Heart left ventricle (tissue), 16 donors: ENCODE results near the gene ANKRD33. TPM values are rescaled to one million over a fixed set of nuclear protein-coding genes. Genes with fewer than 3 reads are reported as not detected.

Source experiments
- ATAC-seq, 4 donors: fragments of 200-7000 bp; cut with Tn5 transposase; one replicate each; pipeline ENCODE4 v1.9.1; 2020 to 2022; ENCODE audit warnings: moderate library complexity in 4 of 4, mild to moderate bottlenecking in 3 of 4, moderate number of reproducible peaks in 1 of 4
- DNase-seq, 5 donors: peaks; one replicate each; pipeline ENCODE4 v3.0.0-alpha.2; 2020
- H3K27ac ChIP-seq, 12 donors: fragments of 200-600 bp; sonication (generic) in 4 of 12; one replicate each; pipeline versions ENCODE4 v1.5.0 to v1.8.0; 2016 to 2022; ENCODE audit warnings: mild to moderate bottlenecking in 2 of 12
- H3K27me3 ChIP-seq, 9 donors: fragments of 200-600 bp; sonication (generic) in 2 of 9; one replicate each; pipeline versions ENCODE4 v1.5.1 to v1.8.0; 2016 to 2022; ENCODE audit warnings: mild to moderate bottlenecking in 3 of 9
- H3K36me3 ChIP-seq, 9 donors: fragments of 200-600 bp; sonication (generic) in 2 of 9; one replicate each; pipeline versions ENCODE4 v1.5.0 to v1.8.0; 2018 to 2022; ENCODE audit warnings: mild to moderate bottlenecking in 2 of 9
- H3K4me1 ChIP-seq, 12 donors: fragments of 200-600 bp; sonication (generic) in 4 of 12; one replicate each; pipeline versions ENCODE4 v1.5.0 to v1.8.0; 2016 to 2022; ENCODE audit warnings: mild to moderate bottlenecking in 3 of 12
- H3K4me3 ChIP-seq, 12 donors: fragments of 200-600 bp; sonication (generic) in 4 of 12; one replicate each; pipeline versions ENCODE4 v1.5.0 to v1.8.0; 2017 to 2022; ENCODE audit warnings: mild to moderate bottlenecking in 9 of 12, moderate library complexity in 4 of 12
- H3K9me3 ChIP-seq, 12 donors: fragments of 200-600 bp; sonication (generic) in 4 of 12; one replicate each; pipeline versions ENCODE4 v1.5.0 to v1.8.0; 2016 to 2022; ENCODE audit warnings: mild to moderate bottlenecking in 1 of 12
- CTCF ChIP-seq, 12 donors: fragments of 200-600 bp; sonication (generic) in 4 of 12; IDR thresholded peaks; one replicate each; pipeline versions ENCODE4 v1.5.0 to v1.8.0; 2018 to 2022; ENCODE audit warnings: antibody characterized with exemption in 12 of 12, mild to moderate bottlenecking in 5 of 12
- POLR2A ChIP-seq, 2 donors: fragments of 450-650 bp; IDR thresholded peaks; one replicate each; pipeline ENCODE4 v1.6.1; 2017; ENCODE audit warnings: antibody characterized with exemption in 2 of 2, mild to moderate bottlenecking in 2 of 2, moderate library complexity in 2 of 2
- WGBS, 4 donors: extraction: QIAGEN DNeasy Blood & Tissue Kit in 2 of 4; methylation state at CpG; one replicate each; pipeline versions ENCODE4 v1.1.5 to v1.1.7; 2013 to 2018; 5-methylcytosine and 5-hydroxymethylcytosine counted together
- intact Hi-C, 10 donors: fragments of 100-400 bp; cut with DNase I; formaldehyde crosslinking; loops; one replicate each; pipeline versions ENCODE4 v1.11.1 to v1.14.2; 2022
- polyA plus RNA-seq, 2 donors: library from polyadenylated mRNA; stranded (reverse); fragments of 200-250 nt; gene quantifications; one replicate each; pipeline ENCODE4 v1.2.3, GENCODE V29; 2013
- total RNA-seq, 9 donors: library from RNA; depleted of rRNA in 2 of 9; stranded (reverse); fragments of >200 nt in 2 of 9; fragmentation: NEBNext Ultra II Directional in 3 of 9; extraction: Animal tissue kit (Norgen Biotek cat#: 25700) in 3 of 9; gene quantifications; one replicate each; pipeline versions ENCODE4 v1.1.0 to v1.2.4, GENCODE V29; 2016 to 2023
- donor health status: ischemic (EF 13 %, LVEDD 7.1; RV severe dilation, severe dysfunction).
- donor health status: healthy with polysubstance abuse.
- donor health status: DM: no; HTN: yes; CAD: no.
- donor health status: DM: no; HTN: no; CAD: no.
- donor health status: ischemic (EF 25% LVEDD 6.9; RV normal size, moderate dysfunction).
- donor health status: ischemic (EF 25% LVEDD 5.7; RV mildly dilated, moderate dysfunction).
- donor health status: healthy.
- donor health status: DM: yes; HTN: yes; CAD: no.
- donor health status: ischemic (EF 35%, LVEDD 5.7; RV mildly dilated, moderate dysfunction).
- donor health status: nonischemic (EF 11% LVEDD 7.7; RV severe dilation, severe dysfunction).
- donor health status: DM: yes; HTN: yes; CAD: no.
- donor health status: PGD.
- donor health status: ischemic (EF 29% LVEDD 5.4; RV normal size, mild dysfunction).
- donor health status: nonischemic (EF 23%, LVEDD 6.1; RV moderate dilation, normal function).

ANKRD33 gene
- total and polyA plus RNA-seq, 11 donors, result not detected

DNA sequence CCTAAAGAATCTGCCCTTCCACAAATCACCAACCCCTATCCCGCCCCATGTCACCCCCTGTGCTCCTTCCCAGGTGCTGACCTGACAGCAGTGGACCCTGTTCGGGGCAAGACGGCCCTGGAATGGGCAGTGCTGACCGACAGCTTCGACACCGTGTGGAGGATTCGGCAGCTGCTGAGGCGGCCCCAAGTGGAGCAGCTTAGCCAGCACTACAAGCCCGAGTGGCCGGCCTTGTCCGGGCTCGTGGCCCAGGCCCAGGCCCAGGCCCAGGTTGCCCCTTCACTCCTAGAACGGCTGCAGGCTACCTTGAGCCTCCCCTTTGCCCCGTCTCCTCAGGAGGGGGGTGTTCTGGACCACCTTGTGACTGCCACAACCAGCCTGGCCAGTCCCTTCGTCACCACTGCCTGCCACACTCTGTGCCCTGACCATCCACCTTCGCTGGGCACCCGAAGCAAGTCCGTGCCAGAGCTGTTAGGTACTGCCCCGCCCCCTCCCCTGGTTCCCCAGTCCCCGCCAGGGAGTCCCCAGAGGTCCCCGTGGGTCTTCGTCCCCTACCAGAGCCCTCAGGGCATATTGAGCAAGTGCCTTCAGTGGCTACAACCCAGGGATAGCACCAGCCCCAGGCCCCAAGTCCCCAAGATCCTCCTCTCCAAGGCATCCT lies 2.7 kb downstream of the ANKRD33 start:
- Histone ChIP-seq H3K4me3 (no peak overlapping the region), H3K27me3 (no peaks in the 10 kb centered on the region), H3K9me3 (no peaks in the 10 kb centered on the region), H3K36me3 (no peaks in the 10 kb centered on the region), H3K4me1 (peaks cover 3 to 31% (median 18%) of the 10 kb centered on the region in 12 donors), H3K27ac (no peak overlapping the region)
- DNase-seq (peak in 3 of 5 donors; percentile 24 to 60 (median 25)), ATAC-seq (no peak)
- intact Hi-C loops, result loop anchor here in 2 of 10 donors (5.0 to 10.0 kb wide), 3 partner anchors 37 to 234 kb away; no protein-coding TSS in a partner anchor
- 91 to 96% (median 94%) methylated on average over 20 to 22 of the region's 22 CpGs for WGBS, 4 donors
- TF ChIP-seq CTCF (IDR thresholded peaks at IDR 0.05) (no peak), POLR2A (IDR thresholded peaks at IDR 0.05) (no peak)

DNA sequence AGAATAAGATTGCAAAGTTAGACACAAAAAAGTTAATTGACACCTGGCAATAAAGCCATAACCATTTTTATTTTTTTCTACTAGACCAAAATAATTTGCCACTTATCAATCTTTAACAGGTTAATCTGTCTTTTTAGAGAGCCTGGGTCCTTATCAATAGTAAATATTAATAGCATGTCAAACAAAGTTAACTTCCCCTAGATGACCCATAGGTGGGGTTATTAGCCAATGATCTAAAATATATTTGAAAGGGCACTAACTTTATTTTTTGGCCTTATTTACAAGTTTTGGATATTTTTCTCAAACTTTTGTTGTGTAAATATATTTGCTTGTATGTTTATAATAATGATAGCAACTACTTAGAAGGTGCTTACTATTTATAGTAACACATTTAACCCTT lies 3.9 kb downstream of the ANKRD33 start:
- ATAC-seq (no peak), DNase-seq (no peak)
- Histone ChIP-seq H3K9me3 (no peaks in the 10 kb centered on the region), H3K27me3 (no peaks in the 10 kb centered on the region), H3K4me1 (peaks cover 3 to 29% (median 18%) of the 10 kb centered on the region in 12 donors), H3K4me3 (no peak overlapping the region), H3K36me3 (no peaks in the 10 kb centered on the region), H3K27ac (no peak overlapping the region)
- peak; percentile 23 to 55 (median 39) for TF ChIP-seq CTCF (IDR thresholded peaks at IDR 0.05)
- TF ChIP-seq POLR2A (IDR thresholded peaks at IDR 0.05), result no peak
- intact Hi-C loops, result loop anchor here in 3 of 10 donors (1.0 to 10.0 kb wide), 4 partner anchors 35 to 233 kb away; no protein-coding TSS in a partner anchor

DNA sequence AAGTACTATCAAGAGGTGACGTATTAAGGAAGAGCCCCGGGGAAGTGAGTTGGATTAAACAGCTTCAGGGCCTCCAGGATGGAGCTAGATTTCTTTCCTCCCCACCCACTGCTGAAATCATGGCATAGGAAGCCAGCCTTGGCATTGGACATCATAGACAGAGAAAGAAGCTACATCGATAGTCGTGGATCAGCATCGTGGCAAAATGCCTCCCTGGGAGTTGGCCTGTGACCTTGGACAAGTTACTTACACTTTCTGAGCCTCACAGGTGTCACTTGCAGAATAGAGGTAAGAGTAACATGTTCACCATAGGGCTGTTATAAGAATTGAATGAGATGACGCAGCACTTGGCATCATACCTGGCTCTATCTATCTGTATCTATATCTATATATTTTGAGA lies 5.9 kb downstream of the ANKRD33 start:
- no peak for DNase-seq
- intact Hi-C loops, result loop anchor here in 8 of 10 donors (1.0 to 10.0 kb wide), 7 partner anchors 29 to 231 kb away; no protein-coding TSS in a partner anchor
- Histone ChIP-seq H3K4me3 (no peak overlapping the region), H3K4me1 (peaks cover 5 to 41% (median 29%) of the 10 kb centered on the region in 12 donors), H3K27me3 (no peaks in the 10 kb centered on the region), H3K36me3 (no peaks in the 10 kb centered on the region), H3K9me3 (no peaks in the 10 kb centered on the region), H3K27ac (no peak overlapping the region)
- ATAC-seq, result no peak
- TF ChIP-seq CTCF (IDR thresholded peaks at IDR 0.05) (no peak), POLR2A (IDR thresholded peaks at IDR 0.05) (no peak)
- 75 to 92% (median 87%) methylated on average over 6 of the region's 6 CpGs for WGBS, 4 donors

DNA sequence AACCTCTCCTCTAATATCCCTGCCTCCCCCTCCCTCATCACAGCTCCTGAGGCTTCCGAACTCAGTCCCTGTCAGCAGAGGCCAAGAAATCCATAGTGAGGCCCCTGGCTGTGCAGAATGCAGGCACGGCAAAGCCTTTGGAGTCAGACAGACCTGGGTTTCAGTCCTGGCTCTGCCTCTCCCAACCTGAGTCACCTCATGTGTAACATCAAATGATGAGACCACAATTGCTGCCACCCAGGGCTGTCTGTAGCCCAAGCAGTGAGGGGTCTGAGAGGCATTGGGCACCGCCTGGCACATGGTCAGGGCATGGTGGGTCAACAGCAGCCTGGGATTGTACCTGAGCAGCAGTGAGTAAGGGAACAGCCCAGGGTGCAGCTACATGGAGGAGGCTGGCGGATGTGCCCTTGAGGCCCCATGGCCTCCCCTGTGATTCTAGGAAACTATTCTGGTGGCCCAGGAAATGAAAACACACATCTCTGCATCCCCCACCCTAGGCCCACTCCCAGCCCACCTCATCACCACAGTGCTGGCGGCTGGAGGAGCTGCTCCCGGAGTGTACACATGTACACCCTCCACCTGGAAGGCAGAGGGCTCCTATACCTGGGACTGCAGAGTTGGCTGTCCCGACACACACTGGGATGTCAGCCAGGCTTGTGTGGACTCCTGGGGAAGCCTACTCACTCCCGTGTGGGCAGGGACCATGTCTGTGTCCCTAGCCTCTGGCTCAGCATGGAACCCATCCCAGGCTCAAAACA lies 7.7 kb downstream of the ANKRD33 start:
- Histone ChIP-seq H3K9me3 (no peaks in the 10 kb centered on the region), H3K4me1 (peaks cover 5 to 44% (median 31%) of the 10 kb centered on the region in 12 donors), H3K27me3 (no peaks in the 10 kb centered on the region), H3K36me3 (no peaks in the 10 kb centered on the region), H3K27ac (peak overlapping the region in 6 of 12 donors; percentile 1 to 51 (median 17)), H3K4me3 (no peak overlapping the region)
- WGBS, 4 donors, result 74 to 88% (median 85%) methylated on average over 4 to 8 of the region's 8 CpGs
- intact Hi-C loops, result loop anchor here in 9 of 10 donors (1.0 to 10.0 kb wide), 7 partner anchors 27 to 229 kb away; no protein-coding TSS in a partner anchor
- peak in 1 of 5 donors; percentile 54 for DNase-seq
- ATAC-seq, result no peak
- no peak for TF ChIP-seq POLR2A (IDR thresholded peaks at IDR 0.05)
- no peak for TF ChIP-seq CTCF (IDR thresholded peaks at IDR 0.05)
